GM12864 (cell line): ENCODE data around the gene LAIR2.
A peak's percentile ranks its signal among the peaks of the same experiment; 100 is the strongest.

ENCODE experiments used
- DNase-seq: peaks from one replicate; pipeline ENCODE4 v3.0.0-alpha.2; 2011; ENCODE audit warnings: low read depth
- H3K4me3 ChIP-seq: 2 replicates; pipeline ENCODE4 v1.5.1; 2011; ENCODE audit warnings: mild to moderate bottlenecking, low read depth, low read length, control low read depth
- TF ChIP-seq, protein P1 (sequence below): IDR thresholded peaks from 2 replicates; pipeline ENCODE4 v1.5.1; 2011; ENCODE audit warnings: low read depth, mild to moderate bottlenecking, moderate library complexity, low read length, control low read depth, inconsistent platforms; ENCODE audit errors: missing control alignments

LAIR2 gene

DNA sequence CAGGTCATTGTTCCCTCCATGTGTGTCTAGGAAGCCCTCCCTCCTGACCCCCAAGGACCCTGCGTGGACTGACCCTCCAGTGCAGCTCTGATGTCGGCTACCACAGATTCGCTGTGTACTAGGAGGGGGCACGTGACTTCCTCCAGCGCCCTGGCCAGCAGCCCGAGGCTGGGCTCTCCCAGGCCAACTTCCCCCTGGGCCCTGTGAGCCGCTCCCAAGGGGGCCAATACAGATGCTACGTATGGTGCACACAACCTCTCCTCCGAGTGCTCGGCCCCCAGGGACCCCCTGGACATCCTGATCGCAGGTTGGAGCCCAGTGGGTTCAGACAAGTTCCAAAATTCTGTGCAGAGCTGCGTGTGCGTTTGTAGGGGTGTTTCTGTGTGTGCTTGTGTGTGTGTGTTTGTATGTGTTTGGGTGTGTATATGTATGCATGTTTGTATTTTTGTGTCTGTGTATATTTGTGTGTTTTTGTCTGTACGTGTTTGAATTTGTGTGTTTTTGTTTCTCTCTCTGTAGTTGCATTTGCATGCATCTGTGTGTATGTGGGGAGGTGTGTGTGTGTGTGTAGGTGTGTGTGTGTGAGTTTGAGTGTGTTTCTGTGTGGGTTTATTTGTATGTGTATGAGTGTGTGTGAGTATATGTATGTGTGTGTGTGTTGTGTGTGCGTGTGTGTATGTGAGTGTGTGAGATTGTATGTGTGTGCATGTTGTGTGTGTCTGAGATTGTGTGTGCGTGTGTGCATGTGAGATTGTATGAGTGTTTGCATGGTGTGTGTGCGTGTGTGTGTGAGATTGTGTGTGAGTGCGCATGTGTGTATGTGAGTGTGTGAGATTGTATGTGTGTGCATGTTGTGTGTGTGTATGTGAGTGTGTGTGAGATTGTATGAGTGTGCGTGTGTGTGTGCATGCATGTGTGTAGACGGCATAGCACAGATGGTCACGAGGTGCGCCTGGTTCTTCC lies 49.6 kb downstream of the LAIR2 start:
- no peak for DNase-seq
- peak overlapping the region; percentile 26 for H3K4me3 ChIP-seq
- TF ChIP-seq, protein P1, sequence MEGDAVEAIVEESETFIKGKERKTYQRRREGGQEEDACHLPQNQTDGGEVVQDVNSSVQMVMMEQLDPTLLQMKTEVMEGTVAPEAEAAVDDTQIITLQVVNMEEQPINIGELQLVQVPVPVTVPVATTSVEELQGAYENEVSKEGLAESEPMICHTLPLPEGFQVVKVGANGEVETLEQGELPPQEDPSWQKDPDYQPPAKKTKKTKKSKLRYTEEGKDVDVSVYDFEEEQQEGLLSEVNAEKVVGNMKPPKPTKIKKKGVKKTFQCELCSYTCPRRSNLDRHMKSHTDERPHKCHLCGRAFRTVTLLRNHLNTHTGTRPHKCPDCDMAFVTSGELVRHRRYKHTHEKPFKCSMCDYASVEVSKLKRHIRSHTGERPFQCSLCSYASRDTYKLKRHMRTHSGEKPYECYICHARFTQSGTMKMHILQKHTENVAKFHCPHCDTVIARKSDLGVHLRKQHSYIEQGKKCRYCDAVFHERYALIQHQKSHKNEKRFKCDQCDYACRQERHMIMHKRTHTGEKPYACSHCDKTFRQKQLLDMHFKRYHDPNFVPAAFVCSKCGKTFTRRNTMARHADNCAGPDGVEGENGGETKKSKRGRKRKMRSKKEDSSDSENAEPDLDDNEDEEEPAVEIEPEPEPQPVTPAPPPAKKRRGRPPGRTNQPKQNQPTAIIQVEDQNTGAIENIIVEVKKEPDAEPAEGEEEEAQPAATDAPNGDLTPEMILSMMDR = no peak

GRCh38 chr19:54552913-54553310 lies 50.3 kb downstream of the LAIR2 start:
- no peak for DNase-seq
- TF ChIP-seq, protein P1 = no peak
- H3K4me3 ChIP-seq = no peak overlapping the region

- H3K4me3 ChIP-seq = no peak overlapping the region
- no peak for DNase-seq
- TF ChIP-seq, protein P1 = no peak
Measured at GRCh38 chr19:54554006-54554405, 51.4 kb downstream of the LAIR2 start.

DNA sequence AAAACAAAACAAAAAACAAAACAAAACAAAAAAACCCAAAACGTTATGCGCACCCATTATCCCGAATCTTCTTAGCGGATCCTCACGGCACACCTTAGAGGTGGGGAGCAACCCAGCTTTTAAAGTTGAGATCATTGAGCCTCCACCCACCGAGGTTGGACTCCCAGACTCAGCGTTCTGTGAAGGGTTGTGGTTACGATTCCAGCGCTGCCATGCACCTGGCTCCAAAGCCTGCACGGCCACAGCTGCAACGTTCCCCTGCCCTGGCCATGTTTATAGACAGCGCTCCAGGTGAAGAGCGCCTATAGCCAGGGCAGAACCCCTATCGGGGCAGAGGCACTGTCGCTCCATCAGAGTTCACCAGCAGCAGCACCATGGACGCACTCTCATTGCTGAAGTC lies 52.3 kb downstream of the LAIR2 start:
- H3K4me3 ChIP-seq = no peak overlapping the region
- TF ChIP-seq, protein P1 = no peak
- no peak for DNase-seq

DNA sequence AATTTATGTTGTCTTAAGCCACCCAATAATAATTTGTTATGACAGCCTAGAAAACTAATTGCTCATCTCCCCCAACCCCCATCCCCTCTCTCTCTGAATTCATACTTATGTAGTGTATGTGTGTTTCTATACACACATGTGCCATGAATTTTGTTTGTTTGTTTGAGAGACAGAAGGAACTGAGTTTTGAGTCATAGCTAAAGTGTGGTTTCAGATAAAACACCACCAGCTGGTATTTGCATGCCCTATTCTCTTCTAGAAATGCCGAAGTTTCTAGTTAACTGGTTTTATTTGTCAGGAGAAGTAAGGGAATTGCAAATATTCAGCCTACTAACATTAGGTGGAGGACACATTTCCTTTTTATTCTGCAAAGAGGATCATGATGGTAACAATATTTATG lies 53.6 kb downstream of the LAIR2 start:
- no peak overlapping the region for H3K4me3 ChIP-seq
- DNase-seq = no peak
- TF ChIP-seq, protein P1 = no peak

DNA sequence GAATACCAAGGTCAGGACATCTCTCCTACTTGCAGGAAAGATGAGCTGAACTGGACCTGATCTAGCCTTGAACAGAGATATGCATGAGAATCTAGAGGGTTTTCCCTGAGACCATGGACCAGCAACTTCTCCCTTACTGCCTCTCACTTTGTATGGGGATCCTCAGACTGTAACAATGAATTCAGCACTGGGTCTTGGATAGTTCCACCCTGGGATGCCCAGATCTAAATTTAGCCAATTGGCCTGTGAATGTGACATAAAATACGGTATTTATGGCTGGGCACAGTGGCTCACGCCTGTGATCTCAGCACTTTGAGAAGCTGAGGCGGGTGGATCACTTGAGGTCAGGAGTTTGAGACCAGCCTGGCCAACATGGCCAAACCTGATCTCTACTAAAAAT lies 55.7 kb downstream of the LAIR2 start:
- H3K4me3 ChIP-seq = no peak overlapping the region
- TF ChIP-seq, protein P1 = no peak
- DNase-seq = no peak
